GM21619 (cell line): ENCODE measurements around the gene CREG2.

ENCODE experiments used
- ATAC-seq: cut with Tn5 transposase; IDR thresholded peaks from one replicate; pipeline ENCODE4 v1.9.1; 2021; ENCODE audit not compliant: unreplicated experiment

The CREG2 gene, protein sequence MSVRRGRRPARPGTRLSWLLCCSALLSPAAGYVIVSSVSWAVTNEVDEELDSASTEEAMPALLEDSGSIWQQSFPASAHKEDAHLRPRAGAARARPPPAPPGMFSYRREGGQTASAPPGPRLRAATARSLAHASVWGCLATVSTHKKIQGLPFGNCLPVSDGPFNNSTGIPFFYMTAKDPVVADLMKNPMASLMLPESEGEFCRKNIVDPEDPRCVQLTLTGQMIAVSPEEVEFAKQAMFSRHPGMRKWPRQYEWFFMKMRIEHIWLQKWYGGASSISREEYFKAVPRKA

DNA sequence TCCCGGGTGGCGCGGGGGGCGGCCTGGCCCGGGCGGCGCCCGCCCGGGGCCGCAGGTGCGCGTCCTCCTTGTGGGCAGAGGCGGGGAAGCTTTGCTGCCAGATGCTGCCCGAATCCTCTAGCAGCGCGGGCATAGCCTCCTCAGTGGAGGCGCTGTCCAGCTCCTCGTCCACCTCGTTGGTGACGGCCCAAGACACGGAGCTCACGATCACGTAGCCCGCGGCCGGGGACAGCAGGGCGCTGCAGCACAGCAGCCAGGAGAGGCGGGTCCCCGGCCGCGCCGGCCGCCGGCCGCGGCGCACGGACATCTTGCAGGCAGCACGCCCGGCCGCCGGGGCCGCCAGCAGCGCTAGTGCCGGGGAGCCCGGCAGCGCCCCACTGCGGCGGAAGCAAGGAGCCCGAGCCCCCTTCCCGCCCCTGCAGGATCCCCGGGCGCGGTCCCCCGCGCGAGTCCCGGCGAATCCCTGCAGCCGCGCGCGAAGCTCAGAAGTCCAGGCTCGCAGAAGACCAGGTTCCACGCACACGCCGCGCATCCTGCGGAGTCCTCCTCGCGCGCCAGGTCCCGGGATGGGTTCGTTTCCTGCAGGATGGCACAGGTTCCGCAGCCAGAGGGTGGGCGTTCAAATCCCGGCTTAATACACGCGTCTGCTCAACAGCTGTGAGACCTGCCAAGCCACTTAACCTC is at the start of gene CREG2:
Gene CREG2, minus strand, starts transcription at position 353 of the 684 bp plus-strand sequence. Its CDS starts 46 bp downstream, at position 307.
- no peak for ATAC-seq

DNA sequence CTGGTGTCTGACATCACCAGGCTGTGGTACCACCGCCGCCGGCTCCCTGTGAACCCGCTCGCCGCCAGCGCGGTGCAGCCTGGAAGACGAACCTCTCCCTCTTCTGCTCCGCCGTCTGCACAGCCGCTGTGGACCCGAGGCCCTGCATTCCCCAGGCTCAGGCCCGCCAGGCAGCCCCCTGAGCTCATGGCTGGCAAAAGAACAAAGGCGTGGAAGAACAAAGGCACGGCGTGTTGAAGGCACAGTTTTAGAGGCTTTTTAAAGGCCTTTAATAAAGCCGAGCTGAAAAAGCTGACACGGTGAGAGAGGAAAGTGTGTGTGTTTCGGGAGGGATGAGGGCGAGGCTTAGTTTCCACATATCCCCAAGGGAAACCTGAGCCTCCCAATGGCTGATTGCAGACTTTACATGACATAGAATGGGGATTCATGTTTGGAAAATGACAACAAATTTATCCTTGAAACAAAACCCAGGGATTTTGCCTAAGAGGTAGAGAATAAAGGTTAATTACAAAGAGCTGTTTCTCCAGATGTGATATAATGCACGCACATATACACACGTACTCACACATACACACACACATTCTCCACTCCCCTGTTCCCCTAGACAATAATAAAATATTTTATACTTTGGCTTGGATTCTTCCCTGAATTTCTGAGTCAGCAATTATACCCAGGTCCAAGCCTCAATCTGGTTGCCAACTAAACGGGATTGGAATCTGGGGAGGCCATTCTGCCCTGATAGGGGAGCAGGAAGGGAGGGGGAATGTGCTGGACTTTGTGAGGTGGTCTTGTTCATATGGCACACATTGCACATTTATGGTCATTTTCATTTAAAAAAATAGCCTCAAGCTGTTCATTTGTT is 47.9 kb upstream of the CREG2 start:
- ATAC-seq: no peak

DNA sequence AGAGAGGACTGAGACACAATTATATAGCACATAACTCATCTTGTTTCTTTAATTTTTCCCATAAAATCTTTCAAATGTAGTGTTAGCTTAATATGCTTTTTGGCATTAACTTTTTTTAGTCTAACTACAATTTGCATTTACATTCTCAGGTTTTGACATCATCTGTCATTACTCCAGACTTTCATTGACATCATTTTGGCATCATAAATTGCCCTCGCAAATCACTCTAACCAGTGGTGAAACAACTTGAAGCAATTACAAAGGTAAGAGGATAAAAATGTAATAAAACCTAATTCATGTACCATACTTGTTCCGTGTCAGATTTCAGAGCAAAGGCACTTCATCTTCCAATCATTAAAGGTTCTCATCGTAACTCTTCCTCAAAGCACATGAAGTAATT is 46.2 kb upstream of the CREG2 start:
- ATAC-seq: no peak

DNA sequence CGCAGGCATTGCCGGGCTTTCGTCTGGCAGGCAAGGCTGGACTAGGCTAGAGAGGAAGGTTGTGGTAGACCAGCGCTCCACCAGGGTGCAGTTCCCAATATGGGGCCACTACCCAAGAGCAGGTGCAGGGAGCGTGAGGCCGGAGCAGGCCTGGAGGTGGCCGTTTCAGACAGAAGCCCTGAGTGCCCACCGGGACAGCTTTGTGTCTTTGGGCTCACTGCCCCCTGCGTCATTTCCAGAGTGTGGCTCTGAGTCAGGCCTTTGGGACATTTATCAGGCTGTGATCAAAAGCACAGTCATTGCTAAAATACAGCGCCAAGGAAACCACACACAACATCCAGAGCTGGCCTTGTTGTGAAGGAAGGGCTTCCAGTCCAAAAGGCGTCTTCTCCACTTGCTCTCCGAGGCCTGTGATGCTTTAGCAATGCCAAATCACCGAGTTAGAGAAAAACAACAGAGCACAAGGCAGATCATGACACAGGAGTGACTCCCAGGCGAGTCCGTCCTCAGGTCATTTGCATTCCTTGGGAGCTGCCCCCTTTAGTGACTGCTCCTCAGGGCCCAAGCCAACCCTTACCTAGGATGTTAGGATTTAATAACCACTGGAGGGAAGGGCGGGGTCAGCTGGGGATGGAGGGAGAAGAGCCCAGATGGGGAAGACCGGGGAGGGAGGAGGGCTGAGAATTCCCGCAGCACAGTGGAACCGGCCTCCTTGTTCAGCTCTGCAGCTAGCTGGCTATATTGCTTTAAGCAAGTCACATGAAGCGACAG is 45.3 kb upstream of the CREG2 start:
- no peak for ATAC-seq

DNA sequence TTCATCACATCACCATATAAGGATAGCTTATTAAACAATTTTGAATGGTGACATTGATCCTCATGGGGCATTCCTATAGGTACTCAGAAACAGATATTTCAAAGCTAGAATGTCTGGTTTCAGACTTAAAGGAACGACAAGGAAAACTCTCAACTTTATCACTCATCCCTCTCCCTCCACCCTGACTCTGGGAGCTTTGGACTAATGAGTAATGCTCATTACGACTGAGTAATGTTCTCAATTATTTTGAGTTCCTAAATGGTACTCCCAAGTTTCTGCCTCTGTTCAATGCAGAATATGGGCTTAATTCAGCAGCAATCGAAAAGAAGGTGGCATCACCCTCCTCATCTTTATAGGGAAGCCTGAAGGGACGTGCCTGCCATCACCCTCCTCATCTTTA is 44.2 kb upstream of the CREG2 start:
- ATAC-seq: no peak

DNA sequence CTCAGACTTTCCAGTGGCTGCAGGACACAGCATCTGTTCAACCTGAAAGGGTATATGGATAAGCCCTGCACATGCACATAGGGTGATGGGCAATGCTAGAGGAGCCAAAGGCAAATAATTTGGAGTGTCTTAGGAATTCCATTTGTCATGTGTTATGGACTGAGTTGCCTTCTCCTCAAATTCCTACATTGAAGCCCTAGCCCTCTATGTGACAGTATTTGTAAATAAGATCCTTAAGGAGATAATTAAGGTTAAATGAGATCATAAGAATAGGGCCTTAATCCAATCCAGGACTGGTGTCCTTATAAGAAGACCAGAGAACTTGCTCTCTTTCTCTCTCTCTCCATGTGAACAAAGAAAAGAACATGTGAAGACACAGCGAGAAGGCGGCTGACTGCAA is 42.9 kb upstream of the CREG2 start:
- ATAC-seq: no peak

DNA sequence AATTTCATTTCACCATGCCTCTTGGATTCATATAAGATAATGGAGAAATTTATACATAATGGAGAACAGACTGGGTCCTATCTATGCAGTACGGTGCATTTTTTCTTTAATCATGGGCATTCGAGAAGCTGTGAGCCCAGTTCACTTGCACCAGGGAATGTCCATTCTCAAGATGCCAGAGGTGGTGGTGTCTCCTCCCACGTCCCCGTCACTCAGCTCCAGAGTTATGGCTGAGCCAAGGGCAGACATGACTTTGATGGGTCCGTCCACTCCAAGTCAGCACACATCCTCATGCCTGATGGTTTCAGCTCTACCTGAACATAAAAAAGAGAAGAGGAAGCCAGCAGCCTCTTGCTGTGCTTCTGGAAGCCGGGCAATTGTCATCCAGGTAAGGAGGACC is 42.1 kb upstream of the CREG2 start:
- no peak for ATAC-seq

DNA sequence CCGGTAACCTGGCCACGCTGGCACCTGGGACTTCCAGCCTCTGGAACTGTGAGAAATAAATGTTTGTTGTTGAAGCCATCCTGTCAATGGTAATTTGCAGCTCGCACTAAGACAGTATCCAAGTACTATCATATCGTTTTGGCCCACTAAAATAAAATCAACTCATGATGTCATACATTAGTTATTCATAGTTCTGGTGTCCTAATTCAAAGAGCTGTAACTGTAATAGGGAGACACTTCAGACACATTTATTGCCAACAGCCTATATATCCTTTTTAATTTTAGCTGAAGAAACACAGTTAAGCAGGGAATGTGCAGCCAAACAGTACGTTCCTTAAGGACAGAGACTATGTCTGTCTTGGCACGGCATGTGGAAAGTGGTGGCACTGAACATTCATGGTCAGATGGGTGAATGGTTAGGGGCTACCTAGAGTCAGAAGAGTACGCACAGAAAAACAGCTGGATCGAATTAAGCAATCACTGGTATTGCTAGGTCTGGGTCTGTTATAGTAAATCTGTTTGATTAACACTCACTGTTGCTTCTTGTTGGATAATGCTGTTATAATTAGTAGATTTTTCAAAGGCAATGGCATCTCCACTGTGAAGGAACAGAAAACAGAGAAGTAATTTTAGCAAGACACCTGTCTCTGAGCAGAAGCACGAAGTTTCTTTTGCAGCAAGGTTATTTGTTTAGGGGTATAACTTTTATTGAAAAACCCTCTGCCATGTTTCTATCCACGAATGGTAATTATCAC is 41.3 kb upstream of the CREG2 start:
- ATAC-seq: no peak

- ATAC-seq: no peak
Measured at GRCh38 chr2:101427743-101428142, 40.4 kb upstream of the CREG2 start.

DNA sequence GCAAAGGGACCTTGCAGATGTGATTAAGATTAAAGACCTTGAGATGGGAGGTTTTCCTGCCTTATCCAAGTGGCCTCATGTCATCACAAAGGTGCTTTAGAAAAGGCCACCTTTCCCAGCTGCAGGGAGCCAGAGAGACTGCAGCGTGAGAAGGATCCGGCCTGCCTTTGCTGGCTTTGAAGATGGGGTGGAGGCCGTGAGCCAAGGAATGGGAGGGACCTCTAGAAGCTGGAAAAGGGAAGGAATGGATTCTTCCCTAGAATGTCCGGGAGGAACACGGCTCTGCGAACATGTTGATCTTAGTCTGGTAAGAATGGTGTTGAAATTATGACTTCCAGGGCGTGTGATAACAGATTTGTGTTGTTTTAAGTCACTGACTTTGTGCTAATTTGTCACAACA is 39.9 kb upstream of the CREG2 start:
- no peak for ATAC-seq

- ATAC-seq: no peak
Measured at GRCh38 chr2:101426822-101427221, 39.5 kb upstream of the CREG2 start.

DNA sequence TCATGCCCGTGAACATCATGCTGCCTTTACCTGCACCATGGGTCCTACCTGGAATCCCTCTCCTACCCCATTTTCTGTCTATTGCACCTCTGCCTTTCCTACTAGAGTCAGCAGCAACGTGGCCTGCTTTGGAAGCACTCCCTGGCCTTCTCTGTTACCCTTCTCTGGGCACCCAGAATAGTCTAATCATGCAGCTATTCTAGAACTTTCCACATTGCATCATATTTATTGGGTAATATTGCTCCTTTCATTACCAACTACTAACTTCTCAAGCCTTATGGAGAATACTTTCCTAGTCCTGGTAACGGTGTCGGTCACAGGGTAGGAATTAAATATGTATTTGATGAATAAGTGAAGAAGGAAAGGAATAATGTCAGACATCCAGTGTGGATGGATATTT is 33.3 kb upstream of the CREG2 start:
- no peak for ATAC-seq

GRCh38 chr2:101419096-101419663 is 31.9 kb upstream of the CREG2 start:
- ATAC-seq: no peak

GRCh38 chr2:101418460-101419095 is 31.3 kb upstream of the CREG2 start:
- ATAC-seq: no peak

GRCh38 chr2:101416609-101417008 is 29.3 kb upstream of the CREG2 start:
- ATAC-seq: no peak

- no peak for ATAC-seq
Measured at GRCh38 chr2:101415884-101416283, 28.6 kb upstream of the CREG2 start.

GRCh38 chr2:101415220-101415619 is 27.9 kb upstream of the CREG2 start:
- no peak for ATAC-seq

GRCh38 chr2:101412092-101412694 is 24.9 kb upstream of the CREG2 start:
- no peak for ATAC-seq

DNA sequence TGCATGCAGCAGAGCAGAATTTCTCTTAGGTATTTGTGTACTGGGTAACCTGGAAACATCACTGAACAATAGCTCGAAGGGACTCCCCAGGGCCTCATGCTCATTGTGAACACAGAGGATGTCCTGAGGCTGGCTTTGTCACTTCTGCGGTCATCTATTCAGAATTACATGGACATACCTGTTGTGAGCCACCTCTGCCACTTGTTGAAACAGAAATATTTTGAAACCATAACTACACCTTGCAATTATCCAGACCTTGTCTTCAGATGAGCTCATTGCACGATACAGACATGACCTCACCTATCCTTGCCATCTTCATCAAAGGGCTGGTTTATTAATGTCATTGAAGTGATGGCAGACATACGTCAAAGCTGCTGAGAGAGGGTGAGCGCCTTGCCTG is 23.4 kb upstream of the CREG2 start:
- no peak for ATAC-seq
